GM19463 (cell line): ENCODE data around the gene POU2F3.

ENCODE experiments used
- ATAC-seq: cut with Tn5 transposase; IDR thresholded peaks from one replicate; pipeline ENCODE4 v1.9.1; 2021; ENCODE audit warnings: mild to moderate bottlenecking, moderate library complexity; ENCODE audit not compliant: unreplicated experiment

POU2F3 gene

DNA sequence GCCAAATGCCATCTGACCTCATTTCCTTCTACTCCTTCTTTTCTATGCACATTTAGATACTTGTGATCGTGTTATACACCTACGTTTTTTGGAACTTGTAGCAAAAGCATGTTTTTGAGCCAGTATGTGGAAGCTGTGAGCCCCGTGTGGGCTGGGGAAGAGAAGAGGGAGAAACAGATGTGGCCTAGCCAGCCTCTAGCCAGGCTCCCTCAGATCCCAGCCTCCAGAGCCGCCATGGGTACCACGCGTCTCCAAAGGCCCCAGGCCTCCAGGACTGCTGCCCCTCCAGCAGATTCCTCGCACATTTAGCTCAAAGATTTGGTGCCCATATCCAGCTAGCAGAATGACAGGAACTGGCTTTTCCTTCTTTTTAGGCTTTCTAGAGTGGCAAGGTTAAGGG is 68.1 kb downstream of the POU2F3 start:
- ATAC-seq, result no peak

DNA sequence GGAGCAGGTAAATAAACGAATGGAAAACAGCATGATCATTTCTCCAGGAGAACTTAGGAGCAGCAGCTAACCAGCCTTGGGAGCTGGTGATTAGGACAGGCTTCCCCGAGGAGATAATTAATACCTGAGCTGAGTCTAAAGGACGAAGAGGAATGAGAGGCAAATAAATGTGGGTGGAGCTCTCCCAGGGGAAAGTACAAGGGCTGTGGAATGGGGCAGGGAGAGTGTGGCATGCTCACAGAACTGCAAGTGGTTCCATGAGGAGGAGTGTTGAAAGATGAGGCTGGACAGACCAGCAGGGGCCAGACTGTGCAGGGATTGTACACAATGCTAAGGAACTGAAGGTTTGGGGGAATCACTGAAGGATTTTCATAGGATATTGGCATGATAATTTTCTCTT is 70.9 kb downstream of the POU2F3 start:
- ATAC-seq, result no peak

DNA sequence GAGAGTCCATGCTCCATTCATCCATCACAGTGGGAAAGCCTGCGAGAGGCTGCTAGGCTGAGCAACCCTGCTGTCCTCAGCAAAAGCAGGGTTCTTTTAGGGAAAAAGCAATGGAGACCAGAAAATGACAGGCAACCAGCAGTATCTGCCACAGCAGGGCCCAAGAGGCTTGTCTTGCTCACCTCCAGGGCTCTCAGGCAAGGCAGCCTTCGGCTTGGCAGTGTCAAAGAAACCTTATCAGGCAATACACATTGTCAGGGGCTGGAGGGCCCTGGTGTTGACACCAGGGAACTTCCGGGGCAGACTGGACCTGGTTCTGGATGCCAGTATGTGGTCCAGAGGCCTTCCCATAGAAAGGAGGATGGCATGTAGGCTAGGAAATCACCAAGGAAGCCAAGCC is 74.9 kb downstream of the POU2F3 start:
- no peak for ATAC-seq

DNA sequence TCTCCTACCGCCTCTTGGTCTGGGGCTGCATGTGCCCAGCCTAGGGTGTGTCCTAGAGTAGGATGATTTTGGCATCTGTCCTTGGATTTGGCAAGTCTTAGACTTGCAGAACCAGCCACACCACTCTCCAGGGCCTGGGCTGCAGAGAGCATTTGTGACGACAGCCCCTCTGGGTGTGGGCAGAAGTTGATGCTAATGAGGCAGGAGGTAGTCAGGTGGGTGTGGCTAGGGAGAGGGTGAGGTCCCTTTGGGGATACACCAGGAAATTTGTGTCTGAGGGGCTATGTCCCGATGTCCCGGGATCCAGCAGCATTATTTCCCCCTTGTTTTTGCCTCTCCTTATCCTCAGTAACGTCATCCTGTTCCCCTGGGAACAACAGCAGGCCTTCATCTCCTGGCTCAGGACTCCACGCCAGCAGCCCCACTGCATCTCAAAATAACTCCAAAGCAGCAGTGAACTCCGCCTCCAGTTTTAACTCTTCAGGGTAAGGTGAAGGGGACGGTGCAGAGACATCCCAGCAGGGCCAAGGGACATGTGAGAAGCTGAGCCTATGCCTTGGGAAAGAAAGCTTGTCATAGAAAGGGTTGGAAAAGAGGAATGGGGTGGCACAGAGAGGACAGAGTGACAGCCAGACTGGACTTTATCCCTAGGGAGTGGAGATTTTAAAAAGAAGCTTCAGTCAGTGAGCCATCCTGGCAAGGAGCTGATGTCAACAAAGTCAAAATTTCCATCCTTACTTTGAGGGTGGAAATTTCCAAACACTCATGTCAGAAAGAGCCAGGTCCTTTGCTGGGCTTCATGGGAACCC is 77.1 kb downstream of the POU2F3 start:
- no peak for ATAC-seq

DNA sequence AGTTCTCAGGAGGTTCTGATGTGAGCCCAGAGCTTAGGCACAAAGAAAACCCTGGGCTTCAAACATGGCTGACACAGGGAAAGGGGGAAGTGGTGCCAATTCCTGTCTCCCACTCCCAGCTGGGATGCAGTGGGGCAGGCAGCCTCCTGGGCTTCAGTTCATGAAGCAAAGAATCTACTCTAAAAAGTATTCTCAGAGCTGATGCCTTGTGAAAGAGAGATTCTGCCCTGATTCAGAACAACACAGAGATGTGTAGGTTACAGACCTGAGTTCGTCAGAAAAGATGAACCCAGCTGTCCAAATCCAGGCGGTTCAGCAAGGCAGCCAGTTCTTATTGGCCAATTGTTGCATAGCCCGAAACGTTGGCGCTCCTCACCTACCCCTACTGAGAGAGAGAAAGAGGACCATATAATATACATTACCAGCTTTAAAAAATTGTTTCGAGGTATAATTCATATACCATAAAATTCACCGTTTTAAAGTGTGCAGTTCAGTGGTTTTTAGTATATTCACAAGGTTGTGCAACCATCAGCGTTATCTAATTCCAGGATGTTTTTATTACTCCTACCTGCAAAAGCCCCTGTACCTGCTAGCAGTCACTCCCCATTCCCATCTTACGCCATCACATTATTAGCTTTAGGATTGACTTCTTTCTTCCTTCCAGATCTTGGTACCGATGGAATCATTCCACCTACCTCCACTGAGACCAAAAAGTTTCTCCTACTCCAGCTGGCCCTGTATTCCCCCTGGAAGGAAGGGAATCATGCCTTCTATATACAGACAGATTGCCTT is 77.9 kb downstream of the POU2F3 start:
- ATAC-seq, result no peak

DNA sequence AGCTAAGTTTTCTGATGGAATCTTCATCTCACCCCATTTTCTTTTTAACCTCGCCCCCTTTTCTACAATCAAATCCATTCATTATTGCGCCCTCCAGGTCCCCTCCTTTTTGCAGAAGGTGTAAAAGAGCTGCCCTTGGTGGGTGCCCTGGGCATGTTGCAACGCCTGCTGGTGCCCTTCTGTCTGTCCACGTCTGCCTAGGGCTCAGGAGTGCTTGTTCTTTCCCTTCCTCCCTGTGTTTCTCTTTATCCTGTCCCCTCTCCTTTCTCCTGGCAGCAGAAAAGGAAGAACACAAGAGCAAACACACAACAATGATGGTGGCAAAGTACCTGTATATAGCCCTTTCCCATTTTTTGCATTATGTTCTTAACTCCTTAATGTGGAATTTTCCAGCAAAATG is 79.0 kb downstream of the POU2F3 start:
- ATAC-seq, result no peak

DNA sequence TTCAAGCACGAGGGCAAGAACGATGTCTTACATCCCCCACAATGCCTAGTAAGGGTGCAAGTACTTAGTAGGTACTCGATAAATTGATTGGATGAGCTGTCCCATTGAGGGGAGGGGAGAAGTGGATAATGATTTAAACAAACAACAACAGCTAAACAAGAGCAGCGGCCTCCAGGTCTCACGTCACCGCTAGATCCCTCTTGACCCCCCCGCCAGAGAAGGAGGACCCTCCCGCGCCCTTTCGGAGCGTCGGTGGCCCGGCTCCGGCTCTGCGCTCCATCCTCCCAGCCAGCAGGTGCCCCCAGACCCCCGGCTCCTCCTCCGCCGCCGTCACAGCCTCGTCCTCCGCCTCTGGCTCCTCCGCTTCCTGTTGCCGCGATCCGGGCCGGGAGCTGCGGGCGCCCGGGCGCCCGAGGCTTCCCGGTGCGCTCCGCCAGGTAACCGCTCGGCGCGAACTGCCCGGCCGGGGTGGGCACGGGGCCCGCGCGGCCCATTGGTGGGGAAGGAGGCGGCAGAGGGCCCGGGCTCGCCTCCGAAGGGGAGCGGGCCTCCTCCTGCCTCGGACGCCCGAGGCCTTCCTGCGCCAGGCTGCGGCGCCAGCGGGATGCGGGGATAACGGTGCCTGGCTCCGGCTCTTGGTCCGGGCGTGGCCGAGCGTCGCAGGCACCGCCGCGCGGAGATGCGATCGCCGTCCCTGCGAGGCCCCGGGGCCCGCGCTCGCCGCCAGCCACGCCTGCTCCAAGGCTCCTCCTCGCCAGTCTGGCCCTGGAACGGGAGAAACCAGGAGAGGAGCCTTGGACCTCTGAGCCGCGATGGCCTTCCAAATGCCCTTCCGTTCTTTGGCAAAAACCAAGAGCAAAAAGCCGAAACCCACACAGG is 85.2 kb downstream of the POU2F3 start, which contains the start of gene TLCD5:
TSS of gene TLCD5 (plus strand) at position 368 of the 879 bp plus-strand sequence. CDS start 2,143 bp downstream, outside the sequence.
- ATAC-seq, result peak; percentile 71

DNA sequence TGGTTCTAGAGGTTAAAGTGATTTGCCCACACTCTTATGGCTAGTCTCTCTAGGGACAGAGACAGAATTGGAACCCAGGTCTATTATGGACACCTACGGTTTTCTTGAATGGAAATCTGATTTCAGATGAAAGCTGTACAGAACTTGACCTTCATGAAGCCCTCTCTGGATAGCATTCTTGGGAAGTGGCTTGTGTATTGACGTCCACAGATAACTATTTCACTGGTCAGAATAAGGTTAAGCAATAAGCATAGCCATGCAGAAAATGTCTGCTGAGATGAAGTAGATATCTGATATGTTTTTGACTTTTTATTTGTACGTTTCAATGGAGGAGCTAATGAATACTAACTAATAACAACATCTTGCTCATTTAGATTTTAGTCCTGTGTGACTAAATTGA is 86.3 kb downstream of the POU2F3 start:
- ATAC-seq, result no peak

DNA sequence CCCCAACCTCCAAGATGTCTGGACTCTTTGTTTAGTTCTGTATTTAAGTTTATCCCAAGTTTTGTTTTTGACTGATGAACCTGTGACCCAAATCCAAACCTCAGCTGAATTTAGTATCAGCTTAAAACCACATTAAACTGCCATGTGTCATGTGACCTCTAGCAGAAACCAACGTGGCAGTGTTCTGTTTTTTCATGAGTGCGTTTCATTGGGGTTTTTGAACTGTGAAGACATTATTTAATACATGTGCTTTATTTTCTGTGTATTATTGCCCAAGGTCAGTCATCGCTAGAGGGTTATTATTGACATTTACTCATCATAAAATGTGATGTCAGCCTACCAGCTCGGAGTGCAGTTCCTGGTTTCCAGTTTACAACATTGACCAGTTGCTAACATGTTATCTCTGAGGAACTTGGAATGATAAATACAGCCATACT is 86.9 kb downstream of the POU2F3 start:
- no peak for ATAC-seq

DNA sequence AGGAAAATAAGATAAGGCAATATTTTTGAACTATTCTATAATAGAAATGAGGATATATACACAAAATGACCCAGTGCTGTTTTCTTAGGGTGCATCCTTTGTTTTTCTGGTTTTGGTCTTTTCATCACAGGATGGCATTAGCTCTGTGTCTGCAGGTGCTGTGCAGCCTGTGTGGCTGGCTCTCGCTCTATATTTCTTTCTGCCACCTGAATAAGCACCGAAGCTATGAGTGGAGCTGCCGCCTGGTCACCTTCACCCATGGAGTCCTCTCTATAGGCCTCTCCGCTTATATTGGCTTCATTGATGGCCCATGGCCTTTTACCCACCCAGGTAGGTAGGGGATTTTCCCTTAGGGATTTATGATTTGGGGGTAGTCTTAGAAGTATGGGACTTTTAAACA is 87.4 kb downstream of the POU2F3 start:
- no peak for ATAC-seq

DNA sequence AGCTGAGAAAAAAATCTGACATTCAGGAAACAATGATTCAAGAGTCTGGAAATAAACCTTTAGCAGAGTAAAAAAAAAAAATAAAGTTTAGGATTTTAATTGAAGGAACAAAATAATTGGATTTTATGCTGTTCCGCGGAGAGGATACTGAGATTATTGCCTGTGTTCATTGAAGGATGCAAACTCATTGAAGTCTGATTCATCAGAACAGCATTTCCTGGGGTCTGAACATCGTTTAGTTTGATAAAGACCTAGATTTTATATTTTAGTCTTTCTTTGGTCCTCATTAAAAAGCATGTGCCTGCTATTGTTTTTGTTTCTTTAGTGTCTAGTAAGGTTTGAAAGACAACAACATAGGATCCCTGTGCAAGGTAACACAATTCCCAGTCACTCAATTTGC is 89.6 kb downstream of the POU2F3 start:
- no peak for ATAC-seq

DNA sequence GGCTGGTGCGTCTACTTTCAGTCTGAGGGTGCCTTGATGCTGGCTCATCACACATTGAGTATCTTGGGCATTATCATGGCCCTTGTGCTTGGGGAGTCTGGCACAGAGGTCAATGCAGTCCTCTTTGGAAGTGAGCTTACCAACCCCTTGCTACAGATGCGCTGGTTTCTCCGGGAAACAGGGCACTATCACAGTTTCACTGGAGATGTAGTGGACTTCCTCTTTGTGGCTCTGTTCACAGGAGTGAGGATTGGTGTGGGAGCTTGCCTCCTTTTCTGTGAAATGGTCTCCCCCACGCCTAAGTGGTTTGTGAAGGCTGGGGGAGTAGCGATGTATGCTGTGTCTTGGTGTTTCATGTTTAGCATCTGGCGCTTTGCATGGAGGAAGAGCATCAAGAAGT is 90.1 kb downstream of the POU2F3 start:
- no peak for ATAC-seq

DNA sequence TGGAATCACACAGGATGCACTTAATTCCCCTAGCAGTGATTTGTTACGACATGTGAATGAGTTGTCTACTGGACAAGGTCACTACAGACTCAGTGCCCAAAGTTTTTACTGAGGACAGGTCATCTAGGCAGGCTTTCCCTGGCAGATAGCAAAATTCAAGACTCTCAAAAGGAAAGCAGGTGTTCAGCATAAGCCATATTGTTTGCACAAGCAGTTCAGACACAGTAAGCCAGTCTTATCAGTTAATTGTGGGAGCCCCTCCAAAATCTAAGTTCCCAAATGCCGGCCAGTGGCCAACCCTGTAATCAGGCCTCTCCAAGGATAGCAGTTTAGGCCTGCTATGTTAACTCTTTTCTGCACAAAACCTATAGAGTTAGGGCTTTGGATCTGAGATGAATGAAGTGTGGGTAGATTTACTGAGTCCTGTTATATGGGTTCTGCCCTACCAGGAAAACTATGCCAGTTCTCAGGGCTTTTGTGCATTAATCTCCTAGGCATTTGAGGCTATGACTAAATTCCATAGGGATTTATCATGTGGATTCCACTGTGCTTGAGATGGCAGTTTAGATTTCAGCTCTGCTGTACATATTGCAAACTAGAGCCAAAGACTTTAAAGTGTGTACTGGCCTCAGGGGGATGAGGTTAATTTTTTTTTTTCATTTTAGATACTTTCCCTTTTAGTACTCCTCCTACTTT is 91.5 kb downstream of the POU2F3 start:
- no peak for ATAC-seq

DNA sequence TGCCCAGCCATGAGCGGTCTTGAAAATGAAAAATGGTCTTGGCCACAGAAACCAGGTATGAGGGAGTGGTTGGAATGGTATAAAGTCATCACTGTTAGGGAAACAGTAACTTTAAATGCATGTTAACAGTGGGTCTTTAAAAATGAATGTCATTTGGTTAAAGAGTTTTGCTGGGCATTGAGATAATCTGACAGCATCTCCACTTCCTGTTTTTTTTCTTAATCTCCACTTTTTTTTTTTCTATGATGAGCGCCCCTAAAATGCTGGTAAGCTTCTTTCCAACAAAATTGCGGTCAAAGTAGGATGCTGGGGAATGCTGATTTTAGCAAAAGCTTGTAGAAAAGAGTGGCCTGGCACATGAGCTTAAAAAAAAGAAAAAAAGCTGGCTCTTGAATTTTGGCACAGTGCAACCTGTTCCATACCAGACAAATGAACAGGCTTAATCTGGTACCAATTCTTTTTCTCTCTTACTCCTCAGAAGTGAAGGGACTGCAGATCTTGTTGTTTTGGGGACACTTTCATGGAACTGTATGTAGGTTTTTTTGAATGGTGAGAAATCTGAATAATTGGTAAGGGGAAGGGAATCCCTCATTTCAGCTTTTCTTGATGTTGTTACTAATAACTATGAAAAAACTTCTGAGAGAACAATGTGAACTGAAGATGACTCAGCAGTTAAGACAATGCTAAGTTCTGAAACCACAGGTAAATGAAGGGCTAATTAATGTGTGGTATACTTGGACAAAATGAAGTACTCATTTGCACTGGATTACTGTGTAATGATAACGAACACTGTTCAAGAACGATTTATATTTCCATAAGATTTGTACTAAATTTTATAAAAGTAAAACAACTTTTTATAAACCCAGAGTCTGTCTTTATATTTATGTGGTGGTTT is 93.1 kb downstream of the POU2F3 start:
- no peak for ATAC-seq

DNA sequence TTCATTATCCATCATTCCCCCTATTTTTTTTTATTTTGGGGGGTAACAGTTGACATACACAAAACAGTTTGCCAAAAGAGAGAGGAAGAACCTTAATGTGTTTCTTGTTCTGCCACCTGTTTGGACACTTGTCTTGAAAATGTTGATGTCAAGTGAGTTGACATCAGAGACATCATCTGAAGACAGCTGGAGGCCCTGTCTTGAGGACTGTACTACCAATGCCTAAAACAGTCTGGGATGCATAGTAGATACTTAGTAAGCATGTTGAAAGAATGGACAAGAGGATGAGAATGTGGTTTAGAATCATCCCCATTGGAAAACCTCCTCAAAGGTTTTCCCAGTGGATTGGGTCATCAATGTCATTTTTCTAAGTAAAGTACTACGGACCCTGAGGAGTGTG is 93.9 kb downstream of the POU2F3 start:
- ATAC-seq, result no peak

DNA sequence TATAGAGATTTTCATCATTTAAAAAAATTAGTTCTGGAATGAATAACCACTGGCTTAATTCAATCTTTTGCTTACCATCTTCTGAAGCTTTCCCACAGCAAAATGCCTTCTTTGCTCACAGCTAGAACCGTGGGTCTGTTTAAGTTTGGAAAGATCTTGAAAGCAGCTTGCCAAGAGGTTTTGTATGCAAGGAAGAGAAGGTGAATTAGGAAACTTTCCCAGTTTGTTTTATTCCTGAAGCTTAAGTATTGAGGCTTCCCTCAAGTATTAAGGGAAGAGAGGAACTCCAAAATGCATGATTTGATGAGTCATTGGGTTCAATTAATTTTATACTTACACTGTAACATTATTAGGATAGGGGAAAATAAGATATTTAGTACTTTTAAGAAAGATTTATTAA is 94.4 kb downstream of the POU2F3 start:
- no peak for ATAC-seq

DNA sequence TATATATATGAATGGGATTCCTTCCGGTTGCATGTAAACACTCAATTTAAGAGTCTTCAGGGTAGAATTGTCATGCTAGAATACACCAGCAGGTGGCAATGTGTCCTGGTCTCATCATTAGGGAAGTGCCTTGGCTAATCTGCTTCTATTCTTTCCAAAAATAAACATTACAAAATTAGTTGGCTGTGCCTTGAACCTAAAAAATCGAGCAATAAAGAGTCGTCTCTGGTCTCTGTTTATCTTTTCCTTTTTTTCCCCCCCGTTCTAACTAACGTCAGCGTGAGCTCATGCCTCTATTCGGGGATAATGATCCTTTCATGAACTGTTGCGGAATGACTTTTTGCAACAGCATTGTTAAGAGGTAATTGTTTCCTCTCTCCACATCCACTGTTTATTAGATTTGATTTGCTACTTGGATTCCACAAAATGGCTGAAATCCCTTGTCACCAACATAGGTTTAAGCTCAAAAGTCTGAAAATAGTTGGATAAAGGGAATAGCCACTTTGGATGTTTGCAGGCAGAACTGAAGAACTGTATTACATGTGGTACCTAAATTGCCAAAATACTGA is 95.0 kb downstream of the POU2F3 start:
- no peak for ATAC-seq

DNA sequence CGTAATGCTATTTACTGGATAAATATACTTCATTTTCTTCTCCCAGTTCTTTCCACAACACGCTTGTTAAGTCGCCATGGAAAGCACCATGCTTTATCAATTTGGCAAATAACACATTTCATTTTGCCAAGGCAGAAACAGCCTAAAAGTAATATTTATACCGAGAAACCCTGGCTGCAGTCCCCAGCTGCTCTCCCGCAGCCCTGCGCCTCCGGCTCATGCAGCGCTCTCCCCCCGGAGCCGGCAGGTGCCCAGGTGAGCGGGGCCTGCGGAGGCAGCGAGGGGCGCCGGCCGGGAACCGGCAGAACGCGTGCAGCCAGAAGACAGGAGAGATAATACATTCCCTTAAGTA is 95.6 kb downstream of the POU2F3 start:
- peak; percentile 15 for ATAC-seq

DNA sequence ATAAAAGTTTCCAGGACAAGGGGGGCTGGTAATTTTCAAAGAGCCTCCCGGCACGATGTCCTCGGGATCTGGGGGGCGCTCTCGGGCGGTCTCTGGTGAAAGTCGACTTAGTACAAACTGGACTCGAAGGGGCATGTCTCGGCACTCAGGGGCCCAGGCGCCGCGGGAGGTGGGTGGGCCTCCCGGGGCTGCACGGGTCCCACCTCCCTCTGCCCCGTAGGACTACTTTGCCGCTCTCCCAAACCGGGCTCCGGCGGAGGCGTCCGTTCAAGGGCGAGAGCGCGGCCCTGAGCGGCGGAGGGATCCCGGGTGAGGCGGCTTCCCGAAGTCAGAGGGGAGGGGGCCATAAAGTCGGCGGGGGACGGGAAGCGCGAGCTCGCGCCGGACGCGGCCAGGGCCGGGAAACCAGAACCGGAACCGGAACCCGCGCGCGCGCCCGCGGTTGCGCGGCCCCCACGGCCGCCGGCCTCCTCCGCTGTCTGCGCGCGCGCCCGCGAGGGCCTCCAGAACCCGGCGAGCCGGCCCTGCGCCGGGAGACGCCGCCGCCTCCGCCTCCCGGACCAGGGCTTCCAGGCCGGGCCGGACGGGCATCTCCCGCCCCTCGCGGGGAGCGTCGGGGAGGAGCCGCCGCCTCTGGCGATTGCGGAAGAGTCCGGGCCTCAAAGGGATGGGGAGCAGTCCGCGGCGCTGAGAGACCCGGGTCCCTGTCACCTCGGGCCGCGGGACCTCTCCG is 96.1 kb downstream of the POU2F3 start, which contains the start of gene ARHGEF12:
TSS of gene ARHGEF12 (plus strand) at position 506 of the 733 bp plus-strand sequence. CDS start 831 bp downstream, outside the sequence.
- peak; percentile 63 for ATAC-seq
